GM21619 (cell line): Measurements from ENCODE around the gene OBSCN.

Experiments
- ATAC-seq: cut with Tn5 transposase; IDR thresholded peaks from one replicate; pipeline ENCODE4 v1.9.1; 2021; ENCODE audit not compliant: unreplicated experiment

Gene OBSCN

DNA sequence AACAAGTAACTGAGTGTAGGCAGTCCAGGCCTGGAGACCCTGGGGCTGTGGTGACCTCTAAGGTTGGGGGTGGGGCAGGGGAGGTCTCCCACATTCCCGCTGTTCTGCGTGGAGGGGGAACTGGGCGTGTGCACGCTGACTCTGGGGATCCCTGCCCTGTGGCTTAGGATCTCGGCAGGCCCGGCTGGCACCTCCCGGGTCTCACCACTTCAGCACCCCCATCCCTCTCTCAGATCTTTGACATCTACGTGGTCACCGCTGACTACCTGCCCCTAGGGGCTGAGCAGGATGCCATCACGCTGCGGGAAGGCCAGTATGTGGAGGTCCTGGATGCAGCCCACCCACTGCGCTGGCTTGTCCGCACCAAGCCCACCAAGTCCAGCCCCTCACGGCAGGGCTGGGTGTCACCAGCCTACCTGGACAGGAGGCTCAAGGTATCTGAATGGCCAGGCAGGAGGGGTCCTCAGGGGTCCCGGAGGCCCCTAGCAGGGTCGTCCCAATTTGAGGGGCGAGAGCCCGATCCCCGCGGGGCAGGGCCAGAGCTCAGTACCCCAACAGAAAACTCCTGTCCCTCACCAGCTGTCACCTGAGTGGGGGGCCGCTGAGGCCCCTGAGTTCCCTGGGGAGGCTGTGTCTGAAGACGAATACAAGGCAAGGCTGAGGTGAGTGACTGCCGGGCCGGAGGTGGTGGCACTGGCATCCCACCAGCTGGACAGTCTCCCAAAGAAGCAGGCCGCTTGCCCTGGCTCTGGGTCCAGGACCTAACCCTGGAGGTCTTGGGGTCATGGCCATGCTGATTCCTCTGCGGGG is 130.1 kb downstream of the OBSCN start:
- ATAC-seq: no peak

DNA sequence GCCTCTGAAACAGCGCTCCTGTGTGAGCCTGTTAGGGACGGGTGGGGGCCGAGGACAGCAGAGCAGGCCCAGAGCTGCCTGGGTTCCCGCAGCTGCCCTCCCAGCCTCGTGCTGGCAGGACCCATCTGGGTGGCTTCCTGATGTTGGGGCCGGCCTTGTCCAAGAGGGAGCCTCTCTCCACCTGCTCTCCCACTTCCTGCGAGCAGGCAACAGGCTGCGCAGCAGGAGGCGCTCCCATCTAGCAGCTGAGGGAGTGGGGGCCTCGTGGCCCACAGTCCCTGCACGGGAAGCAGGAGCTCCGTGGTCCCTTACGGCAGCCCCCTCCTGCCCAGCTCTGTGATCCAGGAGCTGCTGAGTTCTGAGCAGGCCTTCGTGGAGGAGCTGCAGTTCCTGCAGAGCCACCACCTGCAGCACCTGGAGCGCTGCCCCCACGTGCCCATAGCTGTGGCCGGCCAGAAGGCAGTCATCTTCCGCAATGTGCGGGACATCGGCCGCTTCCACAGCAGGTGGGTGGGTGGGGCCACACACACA is 130.7 kb downstream of the OBSCN start:
- no peak for ATAC-seq

DNA sequence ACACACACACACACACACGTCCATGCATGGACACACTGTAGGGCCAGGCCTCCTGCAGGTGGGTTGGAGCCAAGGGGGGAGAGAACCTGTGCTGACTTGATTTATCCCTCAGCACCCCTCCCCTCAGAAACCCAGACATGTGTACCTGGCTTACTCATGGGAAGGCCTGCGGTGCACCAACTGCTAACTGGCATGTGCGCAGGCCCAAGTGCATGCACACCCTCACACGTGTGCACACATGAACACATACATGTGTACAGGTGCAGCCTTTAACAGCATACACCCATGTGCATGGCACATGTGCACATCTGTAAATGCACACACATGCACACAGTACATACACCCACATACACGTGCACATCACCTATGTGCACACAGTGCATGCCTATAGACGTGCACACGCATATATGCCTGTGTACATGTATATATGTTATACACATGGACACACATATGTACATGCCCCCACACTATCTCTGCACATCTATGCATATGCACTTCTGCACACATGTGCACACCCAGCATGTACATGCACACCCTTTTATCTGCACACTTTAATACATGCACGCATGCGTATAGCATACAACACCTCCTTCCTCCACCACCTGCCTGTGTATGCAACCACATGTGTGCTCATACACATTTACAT is 131.3 kb downstream of the OBSCN start:
- no peak for ATAC-seq

DNA sequence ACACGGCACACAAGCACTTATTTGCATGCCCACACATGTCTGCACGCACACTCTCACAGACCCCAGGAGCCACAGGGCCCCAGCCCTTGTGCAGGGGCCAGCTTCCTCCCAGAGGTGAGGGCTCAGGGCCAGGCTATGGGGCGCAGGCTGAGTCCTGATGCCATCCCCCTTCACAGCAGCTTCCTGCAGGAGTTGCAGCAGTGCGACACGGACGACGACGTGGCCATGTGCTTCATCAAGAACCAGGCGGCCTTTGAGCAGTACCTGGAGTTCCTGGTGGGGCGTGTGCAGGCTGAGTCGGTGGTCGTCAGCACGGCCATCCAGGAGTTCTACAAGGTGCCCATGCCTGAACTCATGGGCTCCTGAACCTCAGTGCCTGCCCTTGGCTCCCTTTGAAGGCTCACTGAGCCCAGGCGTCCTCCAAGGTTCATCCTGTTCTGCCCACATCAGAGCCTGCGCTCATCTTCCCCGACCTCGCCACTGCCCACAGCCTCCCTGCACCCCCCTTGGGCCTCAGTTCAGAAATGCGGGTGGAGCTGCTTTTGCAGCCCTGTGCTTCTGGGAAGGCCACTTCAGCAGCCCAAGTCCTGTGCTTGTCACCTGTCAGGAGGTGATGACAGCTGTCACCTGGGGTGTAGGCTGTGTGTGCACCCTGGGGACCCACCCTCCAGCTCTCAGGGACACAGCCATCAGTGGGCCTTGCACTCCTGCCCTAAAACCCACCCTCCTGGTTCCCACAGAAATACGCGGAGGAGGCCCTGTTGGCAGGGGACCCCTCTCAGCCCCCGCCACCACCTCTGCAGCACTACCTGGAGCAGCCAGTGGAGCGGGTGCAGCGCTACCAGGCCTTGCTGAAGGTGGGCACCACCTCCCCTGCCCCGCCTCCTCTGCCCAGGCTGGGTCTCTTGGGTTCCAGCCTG is 132.2 kb downstream of the OBSCN start:
- no peak for ATAC-seq

DNA sequence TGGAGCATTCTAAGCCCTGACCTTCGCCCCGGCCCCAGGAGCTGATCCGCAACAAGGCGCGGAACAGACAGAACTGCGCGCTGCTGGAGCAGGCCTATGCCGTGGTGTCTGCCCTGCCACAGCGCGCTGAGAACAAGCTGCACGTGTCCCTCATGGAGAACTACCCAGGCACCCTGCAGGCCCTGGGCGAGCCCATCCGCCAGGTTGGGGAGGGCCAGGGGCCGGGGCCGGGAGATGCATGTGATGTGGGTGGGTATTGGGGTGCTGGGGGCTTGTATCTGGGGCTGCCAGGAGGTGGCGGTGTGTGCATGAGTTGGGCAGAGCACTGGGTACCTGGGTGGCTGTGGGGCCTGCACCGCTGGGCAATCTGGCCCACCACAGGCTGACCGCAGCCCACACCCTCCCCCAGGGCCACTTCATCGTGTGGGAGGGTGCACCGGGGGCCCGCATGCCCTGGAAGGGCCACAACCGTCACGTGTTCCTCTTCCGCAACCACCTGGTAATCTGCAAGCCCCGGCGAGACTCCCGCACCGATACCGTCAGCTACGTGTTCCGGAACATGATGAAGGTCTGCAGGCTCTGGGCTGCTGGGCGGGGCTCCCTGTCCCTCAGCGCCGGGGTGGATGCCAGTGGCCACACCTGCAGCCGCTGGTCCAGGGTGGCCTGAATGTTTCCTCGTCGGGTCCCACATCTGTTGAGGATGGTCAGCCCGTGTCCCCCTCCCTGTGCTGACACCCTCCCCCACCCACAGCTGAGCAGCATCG is 133.0 kb downstream of the OBSCN start:
- no peak for ATAC-seq

DNA sequence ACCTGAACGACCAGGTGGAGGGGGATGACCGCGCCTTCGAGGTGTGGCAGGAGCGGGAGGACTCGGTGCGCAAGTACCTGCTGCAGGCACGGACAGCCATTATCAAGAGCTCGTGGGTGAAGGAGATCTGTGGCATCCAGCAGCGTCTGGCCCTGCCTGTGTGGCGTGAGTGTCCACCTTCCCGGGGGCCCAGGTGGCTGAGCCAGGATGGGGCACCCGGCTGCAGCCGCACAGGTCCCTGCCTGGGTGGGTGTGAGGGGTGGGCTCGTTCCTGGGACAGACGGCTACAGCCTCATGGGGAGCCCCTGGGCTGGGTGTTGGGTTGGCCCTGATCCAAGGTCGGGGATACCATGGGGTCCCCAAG is 133.6 kb downstream of the OBSCN start:
- ATAC-seq: no peak

DNA sequence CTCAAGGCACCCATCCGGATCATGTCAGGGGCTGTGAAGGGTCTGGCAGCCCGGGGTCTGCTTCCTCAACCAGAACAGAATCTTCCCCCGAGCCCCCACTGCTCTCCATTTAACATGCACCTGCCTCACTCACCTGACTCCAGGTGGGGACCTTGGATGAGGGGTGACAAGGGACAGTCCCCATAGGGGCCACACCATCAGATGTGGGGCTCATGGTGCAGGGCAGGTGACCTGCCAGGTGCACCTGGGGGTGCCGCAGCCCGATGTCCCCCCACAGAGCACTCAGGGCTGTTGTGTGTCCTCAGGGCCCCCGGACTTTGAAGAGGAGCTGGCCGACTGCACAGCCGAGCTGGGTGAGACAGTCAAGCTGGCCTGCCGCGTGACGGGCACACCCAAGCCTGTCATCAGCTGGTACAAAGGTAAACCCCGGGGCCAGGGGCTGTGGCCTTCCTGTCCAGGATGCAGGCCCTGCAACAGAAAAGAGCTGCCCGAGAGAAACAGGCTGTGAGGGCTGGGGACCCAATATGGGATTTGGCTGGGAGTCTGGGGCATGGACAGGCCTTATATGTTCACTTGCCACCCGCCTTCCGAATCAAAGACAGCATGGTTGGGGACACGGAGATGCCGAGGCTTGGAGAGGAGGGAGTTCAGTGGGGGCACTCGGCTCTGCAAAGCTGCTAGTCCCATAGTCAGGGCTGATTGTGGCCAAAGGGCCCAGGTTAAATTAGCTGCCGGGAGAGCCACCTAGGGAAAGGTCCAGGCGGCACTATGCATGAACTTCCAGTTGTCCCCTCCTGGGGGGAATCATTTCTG is 134.2 kb downstream of the OBSCN start:
- no peak for ATAC-seq

DNA sequence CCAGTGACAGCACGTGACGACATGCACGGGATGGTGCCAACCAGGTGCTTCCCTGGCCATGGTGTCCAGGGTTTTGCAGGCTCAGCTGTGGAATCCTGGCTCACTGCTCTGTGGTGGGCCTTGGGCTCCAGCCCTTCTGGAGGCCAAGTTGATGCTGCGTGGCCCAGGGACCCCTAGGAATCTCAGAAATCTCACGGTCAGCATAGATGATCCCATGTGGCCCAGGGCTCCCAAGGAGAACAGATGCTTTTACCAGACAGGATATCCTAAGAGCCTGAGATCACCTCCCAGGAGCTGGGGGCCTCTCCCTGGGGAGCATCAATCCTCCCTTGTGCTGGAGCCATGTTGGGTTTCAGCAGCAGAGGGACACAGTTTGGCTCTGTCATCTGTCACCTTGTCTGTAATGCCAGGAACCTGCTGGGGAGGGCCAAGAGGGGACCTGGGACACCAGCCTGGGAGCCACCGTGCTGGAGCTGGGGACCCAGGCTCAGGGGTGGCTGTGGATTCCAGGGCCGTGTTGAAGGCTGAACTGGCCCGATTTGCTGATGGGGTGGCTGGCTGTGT is 134.9 kb downstream of the OBSCN start:
- no peak for ATAC-seq

DNA sequence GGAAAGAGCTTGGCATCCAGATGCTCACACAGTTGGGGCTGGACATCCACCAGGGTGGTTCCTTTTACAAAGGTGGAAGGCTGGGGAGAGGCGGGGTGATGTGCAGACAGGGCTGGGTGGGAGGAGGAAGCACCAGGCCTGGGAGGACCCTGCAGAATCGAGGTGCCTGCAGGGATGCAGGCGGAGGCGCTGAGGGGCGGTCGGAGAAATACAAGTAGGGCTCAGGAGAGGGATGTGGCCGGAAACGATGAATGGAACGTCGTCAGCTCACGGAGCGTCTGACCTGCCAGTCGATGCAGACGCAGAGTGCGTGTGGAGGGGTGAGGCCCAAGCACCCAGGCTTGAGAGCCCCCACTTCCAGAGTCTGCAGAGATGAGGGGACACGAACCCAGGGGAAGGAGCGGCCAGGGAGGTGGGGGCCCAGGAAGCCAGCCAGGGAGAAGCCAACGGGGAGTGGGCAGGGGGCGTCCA is 135.4 kb downstream of the OBSCN start:
- no peak for ATAC-seq

DNA sequence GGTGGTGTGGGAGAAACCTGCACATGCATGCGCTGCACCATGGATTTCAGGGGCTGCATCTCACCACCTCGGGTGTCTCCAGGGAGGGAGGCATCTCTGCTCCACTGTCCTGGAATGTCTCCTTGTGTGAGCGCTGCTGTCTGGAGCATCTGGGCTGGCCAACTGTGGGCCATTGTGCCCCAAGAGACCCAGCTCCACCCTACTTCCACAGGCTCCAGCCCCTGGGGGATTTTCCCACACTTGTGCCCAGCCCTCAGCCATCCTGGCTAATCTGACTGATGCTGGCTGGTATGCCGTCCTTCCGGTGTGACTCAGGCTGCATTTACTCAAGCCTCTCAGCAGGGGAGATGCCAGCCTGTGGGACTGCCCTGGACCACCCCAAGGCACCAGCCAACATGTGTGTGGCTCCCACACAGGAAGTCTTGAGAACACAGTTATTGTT is 136.8 kb downstream of the OBSCN start:
- no peak for ATAC-seq

DNA sequence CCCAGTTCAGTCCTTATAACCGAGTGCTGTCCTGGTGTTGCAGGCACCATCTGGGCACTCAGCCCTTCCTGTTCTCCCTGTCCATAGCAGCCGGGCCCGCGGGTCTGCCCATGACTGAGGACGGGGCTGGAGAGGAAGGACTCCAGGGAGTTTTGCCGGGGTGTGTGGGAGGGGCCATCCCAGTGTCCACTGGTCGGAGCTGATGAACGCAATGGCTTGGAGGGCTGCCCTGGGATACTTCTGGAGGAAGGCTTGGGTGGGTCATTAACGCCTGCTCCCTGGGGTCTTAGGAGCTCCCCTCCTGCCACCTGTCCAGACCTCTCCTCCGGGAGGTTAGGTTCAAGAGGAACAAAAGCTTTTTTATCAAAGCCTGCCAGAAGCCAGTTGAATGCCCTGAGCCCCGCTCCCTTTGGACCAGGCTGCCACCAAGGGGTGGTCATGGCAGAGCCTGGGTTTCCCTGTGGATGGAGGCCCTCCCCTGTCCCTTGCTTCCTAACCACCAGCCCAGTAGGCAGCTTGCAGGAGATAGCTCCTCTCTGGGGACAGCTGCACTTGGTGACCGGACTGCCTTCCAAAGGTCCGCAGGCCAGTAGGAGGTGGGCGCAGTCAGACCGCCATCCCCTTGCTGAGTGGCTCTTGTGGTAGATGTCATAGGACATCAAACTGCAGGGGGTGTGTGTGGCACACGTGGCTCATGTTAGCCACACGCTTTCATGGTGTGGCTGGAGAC is 137.5 kb downstream of the OBSCN start:
- ATAC-seq: no peak

DNA sequence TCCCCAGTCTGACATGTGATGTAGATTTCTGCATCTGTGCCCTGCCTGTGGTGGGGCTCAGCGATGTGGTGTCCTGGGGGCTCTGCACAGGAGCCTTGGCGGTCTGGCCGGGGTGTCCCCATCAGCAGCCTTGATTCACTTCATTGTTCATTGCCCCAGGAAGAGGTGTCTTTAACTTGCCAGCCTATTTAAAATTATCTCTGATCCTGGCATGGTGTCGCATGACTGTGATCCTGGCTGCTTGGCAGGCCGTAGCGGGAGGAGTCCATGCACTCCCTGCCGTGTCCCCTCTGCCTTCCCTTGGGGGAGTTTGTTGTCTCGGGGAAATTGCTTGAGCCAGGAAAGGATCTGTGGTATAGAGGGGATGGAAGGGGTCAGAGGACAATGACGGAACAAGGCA is 138.9 kb downstream of the OBSCN start:
- ATAC-seq: no peak

DNA sequence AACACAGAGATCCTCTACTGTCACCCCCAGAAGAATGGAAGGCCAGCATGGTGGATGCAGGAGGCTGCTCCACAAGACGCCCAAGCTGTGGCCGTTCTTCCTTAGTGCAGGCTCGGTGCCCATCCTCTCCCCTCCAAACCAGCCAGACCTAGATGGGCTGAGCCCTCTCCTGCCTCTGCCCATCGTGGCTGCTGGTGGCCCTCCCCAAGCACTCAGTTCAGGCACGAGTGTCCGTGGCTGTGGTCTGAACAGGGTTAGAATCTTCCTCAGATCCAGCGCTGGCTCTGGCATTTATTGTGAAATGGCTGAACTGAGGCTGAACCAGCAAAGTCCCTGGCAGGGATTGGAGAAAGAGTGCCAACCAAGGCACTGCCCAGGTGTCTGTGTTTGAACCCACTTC is 139.3 kb downstream of the OBSCN start:
- no peak for ATAC-seq

DNA sequence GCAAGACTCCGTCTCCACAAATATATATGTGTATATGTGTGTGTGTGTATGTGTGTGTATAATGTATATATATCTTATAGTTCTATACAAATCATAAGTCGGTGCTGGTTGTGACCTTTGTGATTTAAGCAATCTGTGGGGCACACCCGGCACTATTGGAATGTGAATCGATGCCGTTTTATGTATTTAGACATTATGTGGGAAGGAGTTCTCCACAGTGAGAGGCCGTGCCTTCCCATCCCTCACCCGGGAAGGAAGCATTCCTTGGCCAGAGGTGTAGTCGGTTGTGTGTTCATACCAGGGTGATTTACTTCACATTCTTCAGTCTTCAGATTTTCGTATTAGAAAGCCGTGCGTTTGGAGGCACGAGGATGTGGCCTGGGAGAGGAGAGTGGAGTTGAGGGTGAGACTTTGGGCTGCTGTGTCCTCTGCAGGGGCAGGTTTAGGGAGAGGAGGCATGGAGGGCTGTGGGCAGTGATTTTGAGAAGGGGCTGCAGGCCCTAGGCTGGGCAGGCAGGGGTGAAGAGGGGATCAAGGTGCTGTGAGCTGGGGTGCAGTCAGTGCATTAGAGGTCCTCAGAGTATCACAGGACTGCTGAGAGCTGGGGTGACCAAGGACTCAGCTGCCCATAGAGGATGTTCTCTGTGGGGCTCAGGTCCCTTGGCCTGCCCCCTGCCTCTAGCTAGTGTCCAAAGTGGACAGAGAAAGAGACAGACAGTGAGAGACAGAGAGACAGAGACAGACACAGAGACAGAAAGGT is 141.0 kb downstream of the OBSCN start:
- no peak for ATAC-seq

DNA sequence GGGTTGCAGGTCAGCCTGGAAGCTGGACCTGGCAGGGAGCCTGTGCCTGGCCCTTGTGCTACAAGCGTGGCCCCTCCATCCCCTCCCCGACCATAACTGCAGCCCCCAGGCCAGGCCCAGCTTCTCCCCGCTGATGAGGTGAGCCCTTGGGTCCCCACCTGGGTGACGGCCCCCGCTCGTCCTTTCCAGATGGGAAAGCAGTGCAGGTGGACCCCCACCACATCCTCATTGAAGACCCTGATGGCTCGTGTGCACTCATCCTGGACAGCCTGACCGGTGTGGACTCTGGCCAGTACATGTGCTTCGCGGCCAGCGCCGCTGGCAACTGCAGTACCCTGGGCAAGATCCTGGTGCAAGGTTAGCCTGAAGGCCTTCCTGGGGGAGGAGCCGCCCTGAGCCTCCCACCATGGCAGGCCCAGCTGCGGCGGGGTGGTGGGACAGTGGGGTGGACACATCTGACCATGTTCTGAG is 141.9 kb downstream of the OBSCN start:
- ATAC-seq: no peak

DNA sequence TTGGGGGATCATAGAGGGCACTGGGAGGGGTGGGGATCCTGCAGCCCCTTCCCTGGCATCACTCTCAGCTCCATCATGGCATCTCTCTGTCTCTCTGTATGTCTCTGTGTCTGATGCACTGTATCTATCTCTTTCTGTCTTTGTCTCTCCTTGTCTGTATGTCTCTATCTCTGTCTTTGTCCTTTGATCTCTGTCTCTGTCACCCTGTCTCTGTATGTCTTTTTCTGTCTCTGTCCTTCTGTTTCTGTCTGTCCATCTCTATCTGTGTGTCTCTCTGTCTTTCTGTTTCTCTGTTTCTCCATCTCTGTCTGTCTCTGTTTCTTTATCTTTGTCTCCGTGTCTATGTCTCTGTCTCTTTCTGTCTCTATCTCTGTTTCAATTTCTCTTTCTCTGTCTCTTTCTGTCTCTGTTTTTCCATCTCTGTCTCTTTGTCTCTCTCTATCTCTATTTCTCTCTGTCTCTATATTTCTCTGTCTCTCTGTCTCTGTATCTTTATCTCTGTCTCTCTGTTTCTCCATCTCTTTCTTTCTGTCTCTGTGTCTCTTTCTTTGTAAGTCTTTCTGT is 142.4 kb downstream of the OBSCN start:
- ATAC-seq: no peak
